Urothelium cell line (cell line): Measurements from ENCODE around the gene AHCTF1.

Experiments
- DNase-seq: peaks from one replicate; pipeline ENCODE4 v3.0.0; 2011; ENCODE audit warnings: low spot score, mixed read lengths
- FAIRE-seq: peaks from 2 replicates; lab custom pipeline; 2011; peaks lifted over from hg19 to GRCh38; lab: Jason Lieb, UNC

The AHCTF1 gene

GRCh38 chr1:246931549-246932365, at the start of gene AHCTF1:
AHCTF1 (minus strand) TSS chr1:246931948; CDS start chr1:246918370, 13,578 bp downstream.
- peak; percentile 20 for FAIRE-seq
- peak; percentile 97 for DNase-seq

GRCh38 chr1:246978785-246979184, 47.0 kb upstream of the AHCTF1 start:
- no peak for DNase-seq
- FAIRE-seq: no peak

- no peak for DNase-seq
- no peak for FAIRE-seq
Measured at GRCh38 chr1:246978281-246978680, 46.5 kb upstream of the AHCTF1 start.

GRCh38 chr1:246971969-246972368, 40.2 kb upstream of the AHCTF1 start:
- no peak for DNase-seq
- FAIRE-seq: no peak

GRCh38 chr1:246971090-246971721, 39.5 kb upstream of the AHCTF1 start:
- FAIRE-seq: no peak

GRCh38 chr1:246969621-246970020, 37.9 kb upstream of the AHCTF1 start:
- no peak for FAIRE-seq
- no peak for DNase-seq

More at GRCh38 chr1:246971090-246971721, 39.5 kb upstream of the AHCTF1 start:
- DNase-seq: no peak

GRCh38 chr1:246966502-246966901, 34.8 kb upstream of the AHCTF1 start:
- FAIRE-seq: no peak

GRCh38 chr1:246959944-246960693, 28.4 kb upstream of the AHCTF1 start:
- no peak for FAIRE-seq
- DNase-seq: no peak

More at GRCh38 chr1:246966502-246966901, 34.8 kb upstream of the AHCTF1 start:
- DNase-seq: no peak

GRCh38 chr1:246954126-246954525, 22.4 kb upstream of the AHCTF1 start:
- FAIRE-seq: no peak

GRCh38 chr1:246951413-246951812, 19.7 kb upstream of the AHCTF1 start:
- DNase-seq (no peak), FAIRE-seq (no peak)

More at GRCh38 chr1:246954126-246954525, 22.4 kb upstream of the AHCTF1 start:
- DNase-seq: no peak

- DNase-seq: no peak
- no peak for FAIRE-seq
Measured at GRCh38 chr1:246949956-246950355, 18.2 kb upstream of the AHCTF1 start.

- FAIRE-seq (no peak), DNase-seq (no peak)
Measured at GRCh38 chr1:246947255-246947654, 15.5 kb upstream of the AHCTF1 start.

GRCh38 chr1:246946366-246946765, 14.6 kb upstream of the AHCTF1 start:
- no peak for FAIRE-seq

GRCh38 chr1:246934765-246935164, 3.0 kb upstream of the AHCTF1 start:
- DNase-seq (no peak), FAIRE-seq (no peak)

More at GRCh38 chr1:246946366-246946765, 14.6 kb upstream of the AHCTF1 start:
- no peak for DNase-seq

GRCh38 chr1:246933893-246934292, 2.1 kb upstream of the AHCTF1 start:
- no peak for DNase-seq
- no peak for FAIRE-seq

GRCh38 chr1:246932366-246932700, 585 bp upstream of the AHCTF1 start:
- no peak for FAIRE-seq
- DNase-seq: no peak

GRCh38 chr1:246930830-246931548, 759 bp downstream of the AHCTF1 start:
- peak; percentile 38 for DNase-seq

GRCh38 chr1:246925997-246926626, 5.6 kb downstream of the AHCTF1 start:
- no peak for FAIRE-seq
- no peak for DNase-seq

More at GRCh38 chr1:246930830-246931548, 759 bp downstream of the AHCTF1 start:
- no peak for FAIRE-seq

- DNase-seq: no peak
- no peak for FAIRE-seq
Measured at GRCh38 chr1:246923900-246924299, 7.8 kb downstream of the AHCTF1 start.

GRCh38 chr1:246923482-246923881, 8.3 kb downstream of the AHCTF1 start:
- DNase-seq (no peak), FAIRE-seq (no peak)
